Rectal smooth muscle tissue (tissue), 1 donor: Measurements from ENCODE around the gene ADCY3.

ENCODE experiments used
- H3K27ac ChIP-seq: one replicate; pipeline ENCODE4 v1.7.0; 2013; ENCODE audit warnings: low read depth, low read length, inconsistent platforms
- H3K27me3 ChIP-seq: one replicate; pipeline ENCODE4 v1.7.0; 2013; ENCODE audit warnings: low read length; ENCODE audit not compliant: control insufficient read depth, insufficient read depth
- H3K36me3 ChIP-seq: one replicate; pipeline ENCODE4 v1.7.0; 2013; ENCODE audit warnings: low read length; ENCODE audit not compliant: control insufficient read depth, insufficient read depth
- H3K4me1 ChIP-seq: one replicate; pipeline ENCODE4 v1.7.0; 2013; ENCODE audit warnings: low read length; ENCODE audit not compliant: control insufficient read depth, insufficient read depth
- H3K4me3 ChIP-seq: one replicate; pipeline ENCODE4 v1.7.0; 2013; ENCODE audit warnings: low read length
- H3K9ac ChIP-seq: one replicate; pipeline ENCODE4 v1.7.0; 2013; ENCODE audit warnings: low read length

Gene ADCY3

GRCh38 chr2:24912986-24913385 is 7.1 kb downstream of the ADCY3 start:
- H3K27ac ChIP-seq, result no peak overlapping the region
- H3K36me3 ChIP-seq, result no peaks in the 10 kb centered on the region
- H3K4me3 ChIP-seq, result no peak overlapping the region
- H3K4me1 ChIP-seq, result no peaks in the 10 kb centered on the region
- H3K27me3 ChIP-seq, result no peaks in the 10 kb centered on the region
- H3K9ac ChIP-seq, result no peak overlapping the region

GRCh38 chr2:24912523-24912922 is 7.5 kb downstream of the ADCY3 start:
- H3K4me1 ChIP-seq, result no peaks in the 10 kb centered on the region
- H3K36me3 ChIP-seq, result no peaks in the 10 kb centered on the region
- H3K27ac ChIP-seq, result no peak overlapping the region
- H3K4me3 ChIP-seq, result no peak overlapping the region
- H3K9ac ChIP-seq, result no peak overlapping the region
- H3K27me3 ChIP-seq, result no peaks in the 10 kb centered on the region

- Histone ChIP-seq H3K27ac (no peak overlapping the region), H3K9ac (no peak overlapping the region), H3K4me1 (no peaks in the 10 kb centered on the region), H3K4me3 (no peak overlapping the region), H3K36me3 (no peaks in the 10 kb centered on the region), H3K27me3 (no peaks in the 10 kb centered on the region)
Observed at GRCh38 chr2:24910245-24910644, 9.8 kb downstream of the ADCY3 start.

GRCh38 chr2:24909555-24910177 is 10.4 kb downstream of the ADCY3 start:
- no peak overlapping the region for H3K9ac ChIP-seq
- no peaks in the 10 kb centered on the region for H3K36me3 ChIP-seq
- no peak overlapping the region for H3K4me3 ChIP-seq
- H3K27me3 ChIP-seq, result no peaks in the 10 kb centered on the region
- no peaks in the 10 kb centered on the region for H3K4me1 ChIP-seq
- no peak overlapping the region for H3K27ac ChIP-seq

- no peaks in the 10 kb centered on the region for H3K4me1 ChIP-seq
- H3K27ac ChIP-seq, result no peak overlapping the region
- H3K36me3 ChIP-seq, result no peaks in the 10 kb centered on the region
- no peak overlapping the region for H3K9ac ChIP-seq
- no peaks in the 10 kb centered on the region for H3K27me3 ChIP-seq
- H3K4me3 ChIP-seq, result no peak overlapping the region
Observed at GRCh38 chr2:24908461-24908901, 11.6 kb downstream of the ADCY3 start.

GRCh38 chr2:24907116-24907515 is 12.9 kb downstream of the ADCY3 start:
- no peak overlapping the region for H3K9ac ChIP-seq
- no peaks in the 10 kb centered on the region for H3K27me3 ChIP-seq

GRCh38 chr2:24906466-24906865 is 13.6 kb downstream of the ADCY3 start:
- no peak overlapping the region for H3K27ac ChIP-seq
- no peaks in the 10 kb centered on the region for H3K27me3 ChIP-seq
- H3K4me1 ChIP-seq, result no peaks in the 10 kb centered on the region
- H3K4me3 ChIP-seq, result no peak overlapping the region
- no peaks in the 10 kb centered on the region for H3K36me3 ChIP-seq
- no peak overlapping the region for H3K9ac ChIP-seq

More at GRCh38 chr2:24907116-24907515, 12.9 kb downstream of the ADCY3 start:
- H3K4me3 ChIP-seq, result no peak overlapping the region
- H3K27ac ChIP-seq, result no peak overlapping the region
- no peaks in the 10 kb centered on the region for H3K4me1 ChIP-seq
- H3K36me3 ChIP-seq, result no peaks in the 10 kb centered on the region

- Histone ChIP-seq H3K27me3 (no peaks in the 10 kb centered on the region), H3K4me3 (no peak overlapping the region), H3K9ac (no peak overlapping the region), H3K4me1 (no peaks in the 10 kb centered on the region), H3K27ac (no peak overlapping the region), H3K36me3 (no peaks in the 10 kb centered on the region)
Observed at GRCh38 chr2:24903161-24904103, 16.6 kb downstream of the ADCY3 start.

GRCh38 chr2:24899361-24899910 is 20.6 kb downstream of the ADCY3 start:
- peaks cover 2% of the 10 kb centered on the region for H3K36me3 ChIP-seq
- H3K9ac ChIP-seq, result no peak overlapping the region
- H3K4me1 ChIP-seq, result no peaks in the 10 kb centered on the region
- no peak overlapping the region for H3K4me3 ChIP-seq
- no peaks in the 10 kb centered on the region for H3K27me3 ChIP-seq
- no peak overlapping the region for H3K27ac ChIP-seq

GRCh38 chr2:24898122-24899109 is 21.6 kb downstream of the ADCY3 start:
- no peaks in the 10 kb centered on the region for H3K27me3 ChIP-seq
- H3K9ac ChIP-seq, result no peak overlapping the region
- peaks cover 2% of the 10 kb centered on the region for H3K36me3 ChIP-seq
- no peak overlapping the region for H3K27ac ChIP-seq
- no peaks in the 10 kb centered on the region for H3K4me1 ChIP-seq
- H3K4me3 ChIP-seq, result no peak overlapping the region

GRCh38 chr2:24894750-24895149 is 25.3 kb downstream of the ADCY3 start:
- H3K9ac ChIP-seq, result no peak overlapping the region
- peaks cover 2% of the 10 kb centered on the region for H3K36me3 ChIP-seq
- H3K4me3 ChIP-seq, result no peak overlapping the region
- no peak overlapping the region for H3K27ac ChIP-seq
- no peaks in the 10 kb centered on the region for H3K4me1 ChIP-seq
- H3K27me3 ChIP-seq, result no peaks in the 10 kb centered on the region

- Histone ChIP-seq H3K4me1 (no peaks in the 10 kb centered on the region), H3K27me3 (no peaks in the 10 kb centered on the region), H3K4me3 (no peak overlapping the region)
Observed at GRCh38 chr2:24893934-24894333, 26.1 kb downstream of the ADCY3 start.

More at GRCh38 chr2:24893934-24894333, 26.1 kb downstream of the ADCY3 start:
- Histone ChIP-seq H3K36me3 (peaks cover 3% of the 10 kb centered on the region), H3K27ac (no peak overlapping the region), H3K9ac (no peak overlapping the region)
